K562 (cell line): ENCODE measurements around the gene ZNF613. TPM values are rescaled to one million over a fixed set of nuclear protein-coding genes. Genes with fewer than 3 reads are reported as not detected.
A peak's percentile ranks its signal among the peaks of the same experiment; 100 is the strongest.

ENCODE experiments used
- CAMTA2 ChIP-seq: fragments of 250-450 bp; sonication (Bioruptor Pico); conservative IDR thresholded peaks from 2 replicates; pipeline ENCODE4 v1.5.1; 2022
- CCNT2 ChIP-seq: IDR thresholded peaks from 2 replicates; pipeline ENCODE4 v1.6.1; 2011; ENCODE audit warnings: borderline replicate concordance, low read depth, mild to moderate bottlenecking, moderate library complexity, mixed read lengths, low read length; ENCODE audit not compliant: insufficient read length; ENCODE audit errors: extremely low read depth
- GABPA ChIP-seq: fragments of 200-800 bp; sonication (Bioruptor generic); conservative IDR thresholded peaks from 2 replicates; pipeline ENCODE4 v1.6.1; 2016; ENCODE audit warnings: low read depth, missing genetic modification characterization, missing compliant biosample characterization
- HNRNPK ChIP-seq: fragments of 200-400 bp; formaldehyde crosslinking; IDR thresholded peaks from one replicate; pipeline ENCODE4 v1.6.1; 2018; ENCODE audit warnings: mild to moderate bottlenecking, low read depth, low read length; ENCODE audit not compliant: poor library complexity, severe bottlenecking
- HNRNPUL1 ChIP-seq: fragments of 200-400 bp; formaldehyde crosslinking; IDR thresholded peaks from 2 replicates; pipeline ENCODE4 v1.6.1; 2017; ENCODE audit warnings: low read length
- ILF3 ChIP-seq: fragments of 450-650 bp; IDR thresholded peaks from 2 replicates; pipeline ENCODE4 v1.6.1; 2018; ENCODE audit warnings: antibody characterized with exemption, mild to moderate bottlenecking, moderate library complexity, borderline replicate concordance
- KDM5B ChIP-seq: fragments of 200-600 bp; sonication (generic); IDR thresholded peaks from 2 replicates; pipeline ENCODE4 v1.6.1; 2012; ENCODE audit warnings: low read depth, mild to moderate bottlenecking, moderate library complexity, low read length, control low read depth, inconsistent platforms; ENCODE audit not compliant: insufficient replicate concordance
- KLF1 ChIP-seq: fragments of 450-650 bp; IDR thresholded peaks from 2 replicates; pipeline ENCODE4 v1.6.1; 2016; ENCODE audit warnings: missing genetic modification characterization, missing compliant biosample characterization
- KLF13 ChIP-seq: fragments of 450-650 bp; IDR thresholded peaks from 2 replicates; pipeline ENCODE4 v1.6.1; 2016; ENCODE audit warnings: missing genetic modification characterization, low read depth, mild to moderate bottlenecking, missing compliant biosample characterization, moderate library complexity, borderline replicate concordance
- KLF6 ChIP-seq: fragments of 250-450 bp; sonication (Bioruptor Pico); IDR thresholded peaks from 2 replicates; pipeline ENCODE4 v1.4.0; 2020; ENCODE audit warnings: mild to moderate bottlenecking, moderate library complexity, borderline replicate concordance
- MEF2D ChIP-seq: conservative IDR thresholded peaks from 2 replicates; pipeline ENCODE4 v1.6.1; 2016; ENCODE audit warnings: low read depth, missing genetic modification characterization, missing compliant biosample characterization
- NFATC3 ChIP-seq: fragments of 450-650 bp; IDR thresholded peaks from 2 replicates; pipeline ENCODE4 v1.6.1; 2017; ENCODE audit warnings: mild to moderate bottlenecking
- NONO ChIP-seq, 2 experiments: fragments of 200-400 bp in 1 of 2; fragments of 450-650 bp in 1 of 2; formaldehyde crosslinking in 1 of 2; IDR thresholded peaks; 2 replicates each; pipeline ENCODE4 v1.6.1; 2017; ENCODE audit warnings: low read depth in 2 of 2, mild to moderate bottlenecking in 2 of 2, moderate library complexity in 2 of 2, low read length in 1 of 2
- PURB ChIP-seq: sonication (generic); formaldehyde crosslinking; IDR thresholded peaks from 2 replicates; pipeline ENCODE4 v1.9.0; 2021; ENCODE audit warnings: low read depth, mild to moderate bottlenecking, missing genetic modification reagents
- TEAD4 ChIP-seq, 2 experiments: sonication (generic) in 1 of 2; formaldehyde crosslinking in 1 of 2; IDR thresholded peaks; 2 replicates each; pipeline versions ENCODE4 v1.6.1 to v1.8.0; 2012 to 2022; ENCODE audit warnings: borderline replicate concordance in 1 of 2, inconsistent platforms in 1 of 2, low read length in 1 of 2, mild to moderate bottlenecking in 1 of 2, missing genetic modification reagents in 1 of 2
- ZKSCAN8 ChIP-seq: fragments of 200-800 bp; sonication (Bioruptor generic); IDR thresholded peaks from 2 replicates; pipeline ENCODE4 v1.6.1; 2016; ENCODE audit warnings: missing genetic modification characterization, missing compliant biosample characterization
- ZNF197 ChIP-seq: fragments of 200-800 bp; sonication (Bioruptor generic); IDR thresholded peaks from 2 replicates; pipeline ENCODE4 v1.6.1; 2016; ENCODE audit warnings: low read depth, missing genetic modification characterization, missing compliant biosample characterization
- ZNF77 ChIP-seq: fragments of 250-450 bp; sonication (Bioruptor Pico); IDR thresholded peaks from 2 replicates; pipeline ENCODE4 v1.5.0; 2020
- polyA plus RNA-seq, 8 experiments: library from polyadenylated mRNA; depleted of rRNA in 4 of 8; stranded (reverse) in 5 of 8; unstranded in 3 of 8; fragments of >200 nt; fragmentation: Nextera tagmentation in 2 of 8; fragmentation: Illumina TruSeq in 1 of 8; extraction: Ambion mirVana in 2 of 8; extraction: Trizol in 1 of 8; gene quantifications; 2 replicates each; pipeline versions ENCODE4 v1.2.1 to v1.2.3, GENCODE V29; 2011 to 2014; ENCODE audit warnings: inconsistent platforms in 1 of 8, missing spikeins in 1 of 8
- total RNA-seq, 7 experiments: library from RNA; depleted of rRNA in 6 of 7; stranded (reverse); fragments of >200 nt in 6 of 7; fragmentation: Illumina TruSeq in 2 of 7; extraction: Trizol in 2 of 7; gene quantifications; 2 replicates each; pipeline versions ENCODE4 v1.2.1 to v1.2.3, GENCODE V29; 2011 to 2021; ENCODE audit warnings: low replicate concordance in 1 of 7
- TF ChIP-seq, protein P1 (sequence below): fragments of 450-650 bp; formaldehyde crosslinking; IDR thresholded peaks from 2 replicates; pipeline ENCODE4 v1.4.0; 2022; ENCODE audit warnings: mild to moderate bottlenecking, moderate library complexity
- TF ChIP-seq, protein P2 (sequence below), 2 experiments: fragments of 450-650 bp; IDR thresholded peaks; 2 replicates each; pipeline ENCODE4 v1.6.1; 2016
- TF ChIP-seq, protein P3 (sequence below): fragments of 450-650 bp; conservative IDR thresholded peaks from 2 replicates; pipeline ENCODE4 v1.6.1; 2016; ENCODE audit warnings: missing genetic modification characterization, low read depth, mild to moderate bottlenecking, missing compliant biosample characterization, moderate library complexity
- TF ChIP-seq, protein P4 (sequence below): sonication (generic); IDR thresholded peaks from 2 replicates; pipeline ENCODE4 v1.6.1; 2016

Gene ZNF613
- total and polyA plus RNA-seq, 9 of the 15 experiments (the other 6 are each of a cell fraction or from before 2014, with no cell fraction given) = 2.1 to 4.5 (median 2.7) TPM

DNA sequence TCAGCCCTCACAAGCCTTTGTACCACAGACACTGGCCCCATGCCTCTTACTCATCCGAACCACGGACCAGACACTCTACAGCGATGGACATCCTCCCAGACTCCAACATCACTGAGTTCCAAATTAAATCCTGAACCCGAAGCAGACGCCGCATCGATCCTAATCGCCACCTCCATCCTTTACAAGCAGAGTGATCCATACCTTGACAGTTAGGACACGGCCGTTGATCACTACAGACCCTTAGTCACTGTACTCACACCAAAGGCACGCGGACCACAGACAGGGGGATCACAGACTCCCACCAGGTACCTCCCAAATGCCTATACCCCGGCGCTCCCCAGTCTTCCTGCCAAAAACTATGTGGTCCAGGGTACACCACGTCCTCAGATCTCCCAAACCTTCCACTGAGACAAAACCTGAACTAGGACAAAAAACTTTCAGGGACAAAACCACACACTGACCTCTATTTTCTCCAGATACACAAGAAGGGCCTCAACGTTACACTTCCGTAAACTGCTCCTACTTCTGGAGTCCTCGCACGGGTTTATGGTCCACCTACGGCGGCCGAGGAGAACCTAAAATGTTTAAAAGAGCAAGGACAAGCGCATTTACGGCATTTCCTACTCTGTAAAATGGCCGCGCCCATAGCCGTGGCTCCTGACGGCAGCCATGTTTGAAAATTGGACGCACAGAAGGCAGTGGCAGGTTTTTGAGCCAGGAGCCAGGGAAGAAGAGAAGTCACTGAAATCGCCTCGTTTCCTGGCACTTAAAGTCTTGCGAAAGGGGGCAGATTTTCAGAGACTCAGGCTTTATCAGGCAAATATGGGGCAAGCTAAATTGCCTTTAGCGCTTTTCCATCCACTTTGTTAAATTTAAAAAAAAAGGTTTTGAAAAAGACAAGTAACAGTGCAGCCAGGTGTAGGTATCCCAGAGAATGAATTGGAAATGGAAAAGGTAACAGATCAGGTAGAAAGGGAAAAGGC is 59.3 kb downstream of the ZNF613 start, which contains the start of gene ZNF350 (continued):
- TF ChIP-seq TEAD4 (IDR thresholded peaks at IDR 0.05; ENCODE audit: low read length) (peak; percentile 50; the same call in 1 of the 2 replicates), TEAD4 (CRISPR knock-in tag; IDR thresholded peaks at IDR 0.05; ENCODE audit: borderline replicate concordance) (no peak), KLF1 (tag) (0 out of 2 replicates have a peak, but pooled peaks have one; percentile 20), KDM5B (no peak), GABPA (tag) (peak; percentile 51), HNRNPK (no peak), ILF3 (no peak), ZNF197 (CRISPR knock-in tag) (peak; percentile 96), ZKSCAN8 (CRISPR knock-in tag) (no peak), CAMTA2 (CRISPR knock-in tag) (no peak), HNRNPUL1 (no peak), PURB (no peak), MEF2D (tag) (no peak), NFATC3 (no peak), KLF6 (CRISPR knock-in tag) (no peak), KLF13 (tag) (no peak), NONO (IDR thresholded peaks at IDR 0.05; ENCODE audit: low read depth in 2 of 2, low read length in 1 of 2) (no peak), CCNT2 (no peak), ZNF77 (no peak)
- TF ChIP-seq, protein P1, sequence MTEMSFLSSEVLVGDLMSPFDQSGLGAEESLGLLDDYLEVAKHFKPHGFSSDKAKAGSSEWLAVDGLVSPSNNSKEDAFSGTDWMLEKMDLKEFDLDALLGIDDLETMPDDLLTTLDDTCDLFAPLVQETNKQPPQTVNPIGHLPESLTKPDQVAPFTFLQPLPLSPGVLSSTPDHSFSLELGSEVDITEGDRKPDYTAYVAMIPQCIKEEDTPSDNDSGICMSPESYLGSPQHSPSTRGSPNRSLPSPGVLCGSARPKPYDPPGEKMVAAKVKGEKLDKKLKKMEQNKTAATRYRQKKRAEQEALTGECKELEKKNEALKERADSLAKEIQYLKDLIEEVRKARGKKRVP = no peak
- TF ChIP-seq, protein P2, sequence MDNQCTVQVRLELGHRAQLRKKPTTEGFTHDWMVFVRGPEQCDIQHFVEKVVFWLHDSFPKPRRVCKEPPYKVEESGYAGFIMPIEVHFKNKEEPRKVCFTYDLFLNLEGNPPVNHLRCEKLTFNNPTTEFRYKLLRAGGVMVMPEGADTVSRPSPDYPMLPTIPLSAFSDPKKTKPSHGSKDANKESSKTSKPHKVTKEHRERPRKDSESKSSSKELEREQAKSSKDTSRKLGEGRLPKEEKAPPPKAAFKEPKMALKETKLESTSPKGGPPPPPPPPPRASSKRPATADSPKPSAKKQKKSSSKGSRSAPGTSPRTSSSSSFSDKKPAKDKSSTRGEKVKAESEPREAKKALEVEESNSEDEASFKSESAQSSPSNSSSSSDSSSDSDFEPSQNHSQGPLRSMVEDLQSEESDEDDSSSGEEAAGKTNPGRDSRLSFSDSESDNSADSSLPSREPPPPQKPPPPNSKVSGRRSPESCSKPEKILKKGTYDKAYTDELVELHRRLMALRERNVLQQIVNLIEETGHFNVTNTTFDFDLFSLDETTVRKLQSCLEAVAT (IDR thresholded peaks at IDR 0.05) = 0 out of 4 replicates have a peak, but pooled peaks of 1 of the 2 experiments have one; percentile 43
- TF ChIP-seq, protein P3, sequence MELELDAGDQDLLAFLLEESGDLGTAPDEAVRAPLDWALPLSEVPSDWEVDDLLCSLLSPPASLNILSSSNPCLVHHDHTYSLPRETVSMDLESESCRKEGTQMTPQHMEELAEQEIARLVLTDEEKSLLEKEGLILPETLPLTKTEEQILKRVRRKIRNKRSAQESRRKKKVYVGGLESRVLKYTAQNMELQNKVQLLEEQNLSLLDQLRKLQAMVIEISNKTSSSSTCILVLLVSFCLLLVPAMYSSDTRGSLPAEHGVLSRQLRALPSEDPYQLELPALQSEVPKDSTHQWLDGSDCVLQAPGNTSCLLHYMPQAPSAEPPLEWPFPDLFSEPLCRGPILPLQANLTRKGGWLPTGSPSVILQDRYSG (tag) = peak; percentile 48; the same call in 1 of the 2 replicates
- TF ChIP-seq, protein P4, sequence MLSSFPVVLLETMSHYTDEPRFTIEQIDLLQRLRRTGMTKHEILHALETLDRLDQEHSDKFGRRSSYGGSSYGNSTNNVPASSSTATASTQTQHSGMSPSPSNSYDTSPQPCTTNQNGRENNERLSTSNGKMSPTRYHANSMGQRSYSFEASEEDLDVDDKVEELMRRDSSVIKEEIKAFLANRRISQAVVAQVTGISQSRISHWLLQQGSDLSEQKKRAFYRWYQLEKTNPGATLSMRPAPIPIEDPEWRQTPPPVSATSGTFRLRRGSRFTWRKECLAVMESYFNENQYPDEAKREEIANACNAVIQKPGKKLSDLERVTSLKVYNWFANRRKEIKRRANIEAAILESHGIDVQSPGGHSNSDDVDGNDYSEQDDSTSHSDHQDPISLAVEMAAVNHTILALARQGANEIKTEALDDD = no peak
